Upper lobe of left lung (tissue), 6 donors: ENCODE data around the gene MVB12B. TPM values are rescaled to one million over a fixed set of nuclear protein-coding genes. Genes with fewer than 3 reads are reported as not detected.

Source experiments
- ATAC-seq, 2 donors: fragments of 200-7000 bp; cut with Tn5 transposase; one replicate each; pipeline ENCODE4 v1.9.1; 2022; ENCODE audit warnings: mild to moderate bottlenecking in 2 of 2, moderate library complexity in 2 of 2; ENCODE audit not compliant: low FRiP score in 2 of 2
- DNase-seq, 2 donors: peaks; one replicate each; pipeline ENCODE4 v3.0.0-alpha.2; 2019 to 2020
- H3K27ac ChIP-seq, 4 donors: fragments of 200-600 bp; sonication (generic); one replicate each; pipeline ENCODE4 v1.5.1; 2016 to 2019
- H3K27me3 ChIP-seq, 4 donors: fragments of 200-600 bp; sonication (generic); one replicate each; pipeline ENCODE4 v1.5.1; 2017 to 2019
- H3K36me3 ChIP-seq, 4 donors: fragments of 200-600 bp; sonication (generic); one replicate each; pipeline ENCODE4 v1.5.1; 2016 to 2019
- H3K4me1 ChIP-seq, 4 donors: fragments of 200-600 bp; sonication (generic); one replicate each; pipeline ENCODE4 v1.5.1; 2018 to 2019
- H3K4me3 ChIP-seq, 4 donors: fragments of 200-600 bp; sonication (generic); one replicate each; pipeline ENCODE4 v1.5.1; 2017 to 2019; ENCODE audit warnings: mild to moderate bottlenecking in 2 of 4, moderate library complexity in 1 of 4
- H3K9me3 ChIP-seq, 4 donors: fragments of 200-600 bp; sonication (generic); one replicate each; pipeline ENCODE4 v1.5.1; 2018 to 2019
- EP300 ChIP-seq, 4 donors: sonication (generic); formaldehyde crosslinking; IDR thresholded peaks; one replicate each; pipeline ENCODE4 v1.5.1; 2017; ENCODE audit warnings: antibody characterized with exemption in 4 of 4, control low read depth in 2 of 4
- POLR2A ChIP-seq, 4 donors: fragments of 450-650 bp; IDR thresholded peaks; one replicate each; pipeline ENCODE4 v1.5.1; 2016 to 2017; ENCODE audit warnings: antibody characterized with exemption in 4 of 4, mild to moderate bottlenecking in 2 of 4
- POLR2AphosphoS5 ChIP-seq, 2 donors: sonication (generic); formaldehyde crosslinking; IDR thresholded peaks; one replicate each; pipeline ENCODE4 v1.5.1; 2017; ENCODE audit warnings: antibody characterized with exemption in 2 of 2
- WGBS, 2 donors: methylation state at CpG; one replicate each; pipeline ENCODE4 v1.1.5; 2017 to 2018; 5-methylcytosine and 5-hydroxymethylcytosine counted together
- total RNA-seq, 6 donors: library from RNA; depleted of rRNA in 4 of 6; stranded (reverse); fragments of >200 nt in 4 of 6; gene quantifications; one replicate each; pipeline versions ENCODE4 v1.1.0 to v1.2.1, GENCODE V29; 2016 to 2021
- TF ChIP-seq, protein P1 (sequence below), 6 experiments: fragments of 450-650 bp in 4 of 6; fragments of 200-600 bp in 2 of 6; sonication (generic) in 2 of 6; IDR thresholded peaks; one replicate each; pipeline ENCODE4 v1.5.1; 2016 to 2019; ENCODE audit warnings: antibody characterized with exemption in 6 of 6
- donor health status: DM: no; HTN: no; CAD: no; lungs with moderate emphysema.
- donor health status: DM: no; HTN: yes; CAD: no; lungs with severe emphysema.

The MVB12B gene
- total RNA-seq, 6 donors from 2014 or later: 36.7 to 60.7 (median 41.0) TPM

- peaks cover 19 to 53% (median 38%) of the 10 kb centered on the region in 4 donors for H3K4me1 ChIP-seq
- H3K9me3 ChIP-seq: no peaks in the 10 kb centered on the region
- TF ChIP-seq POLR2AphosphoS5 (IDR thresholded peaks at IDR 0.05) (no peak), EP300 (IDR thresholded peaks at IDR 0.05) (no peak), POLR2A (IDR thresholded peaks at IDR 0.05) (no peak)
- TF ChIP-seq, protein P1, sequence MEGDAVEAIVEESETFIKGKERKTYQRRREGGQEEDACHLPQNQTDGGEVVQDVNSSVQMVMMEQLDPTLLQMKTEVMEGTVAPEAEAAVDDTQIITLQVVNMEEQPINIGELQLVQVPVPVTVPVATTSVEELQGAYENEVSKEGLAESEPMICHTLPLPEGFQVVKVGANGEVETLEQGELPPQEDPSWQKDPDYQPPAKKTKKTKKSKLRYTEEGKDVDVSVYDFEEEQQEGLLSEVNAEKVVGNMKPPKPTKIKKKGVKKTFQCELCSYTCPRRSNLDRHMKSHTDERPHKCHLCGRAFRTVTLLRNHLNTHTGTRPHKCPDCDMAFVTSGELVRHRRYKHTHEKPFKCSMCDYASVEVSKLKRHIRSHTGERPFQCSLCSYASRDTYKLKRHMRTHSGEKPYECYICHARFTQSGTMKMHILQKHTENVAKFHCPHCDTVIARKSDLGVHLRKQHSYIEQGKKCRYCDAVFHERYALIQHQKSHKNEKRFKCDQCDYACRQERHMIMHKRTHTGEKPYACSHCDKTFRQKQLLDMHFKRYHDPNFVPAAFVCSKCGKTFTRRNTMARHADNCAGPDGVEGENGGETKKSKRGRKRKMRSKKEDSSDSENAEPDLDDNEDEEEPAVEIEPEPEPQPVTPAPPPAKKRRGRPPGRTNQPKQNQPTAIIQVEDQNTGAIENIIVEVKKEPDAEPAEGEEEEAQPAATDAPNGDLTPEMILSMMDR (IDR thresholded peaks at IDR 0.05): no peak
- 52 to 74% methylated on average over 12 of the region's 12 CpGs for WGBS, 2 donors
- no peaks in the 10 kb centered on the region for H3K27me3 ChIP-seq
- no peak for ATAC-seq
- peaks cover 0 to 30% (median 4%) of the 10 kb centered on the region in 4 donors for H3K36me3 ChIP-seq
- no peak overlapping the region for H3K4me3 ChIP-seq
- peak overlapping the region; percentile 55 to 78 (median 72) for H3K27ac ChIP-seq
- DNase-seq: no peak
Measured at GRCh38 chr9:126470241-126470993, 143.8 kb downstream of the MVB12B start.

DNA sequence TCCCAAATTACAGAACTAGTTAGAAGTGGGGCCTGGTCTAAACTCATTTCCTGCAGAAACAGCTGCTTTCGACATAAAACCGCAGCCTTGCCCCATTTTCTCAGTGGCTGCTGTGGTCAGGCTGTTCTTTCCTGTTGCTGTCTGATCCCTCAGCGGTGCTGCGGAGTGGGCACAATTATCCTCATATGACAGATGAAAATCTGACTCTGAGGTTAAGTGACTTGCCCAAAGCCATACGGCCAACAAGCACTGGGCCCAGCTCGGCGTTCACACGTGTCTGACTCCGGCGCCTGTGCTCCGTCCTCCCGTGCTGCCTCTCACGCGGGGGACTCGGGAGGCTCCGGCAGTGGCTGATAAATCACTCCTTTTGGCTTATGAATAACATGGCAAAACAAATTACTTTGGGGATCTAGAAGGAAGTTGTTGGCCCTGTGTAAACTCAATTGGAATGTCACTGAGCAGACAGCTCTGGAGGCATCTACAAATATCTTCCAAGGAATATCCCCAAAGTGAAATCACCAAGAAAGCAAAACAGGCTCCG is 144.5 kb downstream of the MVB12B start:
- Histone ChIP-seq H3K27me3 (no peaks in the 10 kb centered on the region), H3K4me1 (peaks cover 19 to 53% (median 38%) of the 10 kb centered on the region in 4 donors), H3K9me3 (no peaks in the 10 kb centered on the region), H3K36me3 (peaks cover 0 to 33% (median 5%) of the 10 kb centered on the region in 4 donors), H3K27ac (peak overlapping the region; percentile 55 to 78 (median 72)), H3K4me3 (no peak overlapping the region)
- DNase-seq: peak; percentile 80 to 90
- TF ChIP-seq POLR2A (IDR thresholded peaks at IDR 0.05) (peak in 1 of 4 donors; percentile 20), EP300 (IDR thresholded peaks at IDR 0.05) (peak in 1 of 4 donors; percentile 29), POLR2AphosphoS5 (IDR thresholded peaks at IDR 0.05) (peak; percentile 69 to 77)
- TF ChIP-seq, protein P1 (IDR thresholded peaks at IDR 0.05): no peak
- peak; percentile 71 to 87 for ATAC-seq
- WGBS, 2 donors: 48 to 52% methylated on average over 15 to 17 of the region's 17 CpGs

DNA sequence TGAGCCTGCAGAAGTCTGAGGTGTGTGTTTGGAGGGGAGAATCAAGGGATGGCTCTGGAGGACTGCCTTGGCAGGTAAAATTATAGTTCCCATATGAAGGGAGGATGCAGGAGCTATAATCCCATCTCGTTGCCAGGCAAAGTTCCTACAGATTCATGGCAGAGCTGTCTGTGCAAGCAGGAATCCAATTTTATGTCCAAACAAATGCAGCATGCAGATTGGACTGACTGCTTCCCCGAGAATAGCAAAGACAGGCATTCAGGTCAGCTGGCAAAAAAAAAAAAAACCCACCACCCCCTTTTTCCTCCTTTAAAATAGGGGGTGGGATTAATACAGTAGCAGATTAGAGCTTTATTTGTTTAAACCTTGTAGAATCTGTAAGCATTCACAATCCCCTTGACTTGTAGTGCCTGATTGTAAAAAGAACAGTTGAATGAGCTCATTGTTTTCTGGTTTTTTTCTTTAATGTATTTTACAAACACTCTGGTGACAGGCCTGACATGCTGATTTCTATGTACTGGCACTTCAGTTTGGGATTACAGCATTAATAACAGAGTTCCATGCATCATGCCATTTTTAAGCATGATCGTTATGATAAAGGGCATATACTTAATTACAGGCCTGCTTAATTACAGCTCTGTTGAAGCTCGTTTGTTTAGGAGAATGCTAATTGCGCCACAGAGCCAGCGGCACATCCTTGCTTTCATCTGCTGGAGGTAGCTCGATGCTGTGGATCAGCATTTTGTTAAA is 145.7 kb downstream of the MVB12B start:
- TF ChIP-seq EP300 (IDR thresholded peaks at IDR 0.05) (no peak), POLR2AphosphoS5 (IDR thresholded peaks at IDR 0.05) (no peak), POLR2A (IDR thresholded peaks at IDR 0.05) (no peak)
- TF ChIP-seq, protein P1 (IDR thresholded peaks at IDR 0.05): no peak
- Histone ChIP-seq H3K4me1 (peaks cover 19 to 49% (median 38%) of the 10 kb centered on the region in 4 donors), H3K27ac (peak overlapping the region in 3 of 4 donors; percentile 71 to 78 (median 74)), H3K4me3 (no peak overlapping the region), H3K9me3 (no peaks in the 10 kb centered on the region), H3K36me3 (peaks cover 0 to 31% (median 6%) of the 10 kb centered on the region in 4 donors), H3K27me3 (no peaks in the 10 kb centered on the region)
- DNase-seq: no peak
- WGBS, 2 donors: 78 to 82% methylated on average over 7 of the region's 7 CpGs
- ATAC-seq: no peak

GRCh38 chr9:126472948-126473298 is 146.3 kb downstream of the MVB12B start:
- no peak overlapping the region for H3K4me3 ChIP-seq
- H3K36me3 ChIP-seq: peaks cover 0 to 31% (median 6%) of the 10 kb centered on the region in 4 donors
- H3K27ac ChIP-seq: no peak overlapping the region
- DNase-seq (no peak), ATAC-seq (no peak)
- no peaks in the 10 kb centered on the region for H3K27me3 ChIP-seq
- TF ChIP-seq, protein P1 (IDR thresholded peaks at IDR 0.05): no peak
- no peak for TF ChIP-seq POLR2A (IDR thresholded peaks at IDR 0.05)
- TF ChIP-seq EP300 (IDR thresholded peaks at IDR 0.05): no peak
- TF ChIP-seq POLR2AphosphoS5 (IDR thresholded peaks at IDR 0.05): no peak
- WGBS, 2 donors: 62 to 81% methylated on average over 3 of the region's 3 CpGs
- no peaks in the 10 kb centered on the region for H3K9me3 ChIP-seq
- peaks cover 19 to 44% (median 38%) of the 10 kb centered on the region in 4 donors for H3K4me1 ChIP-seq
